ENCODE data around the gene PSRC1.

DNA sequence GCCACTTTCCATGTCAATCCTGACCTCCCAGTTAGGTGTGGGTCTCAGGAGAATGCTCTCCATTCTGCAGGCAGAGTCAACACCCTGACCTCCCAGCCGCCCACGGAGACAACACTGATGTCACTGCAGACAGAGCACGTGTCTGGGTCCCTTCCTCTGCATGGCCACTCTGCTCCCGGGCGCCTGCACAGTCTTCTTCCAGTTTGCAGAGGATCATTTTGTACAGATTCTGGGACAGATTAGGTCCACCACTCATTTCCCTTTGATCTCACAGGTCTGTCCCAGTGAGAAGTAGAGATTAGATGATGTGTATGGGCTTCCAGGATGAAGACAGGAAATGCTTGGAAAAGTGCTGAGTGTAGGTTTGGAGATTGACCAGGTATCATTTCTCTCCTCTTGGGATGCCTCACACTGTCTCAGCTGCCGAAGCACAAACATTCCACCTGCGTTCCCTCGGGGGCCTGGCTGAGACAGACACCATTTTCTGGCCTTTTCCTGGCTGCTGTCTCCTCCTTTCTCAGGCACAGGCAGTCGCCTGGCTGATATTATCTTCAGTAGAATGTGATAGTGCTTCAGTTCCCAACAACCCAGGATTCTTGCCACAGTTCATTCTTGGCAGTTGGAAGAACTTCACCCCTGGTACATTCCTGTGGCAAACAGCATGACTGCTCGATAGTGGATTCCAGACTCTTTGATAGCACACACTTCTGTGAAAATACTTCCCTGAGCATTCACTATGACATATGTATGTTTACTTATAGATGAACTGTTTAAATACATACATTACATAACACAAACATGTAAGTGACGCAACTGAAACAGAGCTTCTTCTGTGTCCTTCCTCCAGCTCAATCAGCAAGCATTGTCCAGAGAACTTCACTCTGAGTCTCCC lies 16.0 kb upstream of the PSRC1 start:
- TF ChIP-seq, protein P1, sequence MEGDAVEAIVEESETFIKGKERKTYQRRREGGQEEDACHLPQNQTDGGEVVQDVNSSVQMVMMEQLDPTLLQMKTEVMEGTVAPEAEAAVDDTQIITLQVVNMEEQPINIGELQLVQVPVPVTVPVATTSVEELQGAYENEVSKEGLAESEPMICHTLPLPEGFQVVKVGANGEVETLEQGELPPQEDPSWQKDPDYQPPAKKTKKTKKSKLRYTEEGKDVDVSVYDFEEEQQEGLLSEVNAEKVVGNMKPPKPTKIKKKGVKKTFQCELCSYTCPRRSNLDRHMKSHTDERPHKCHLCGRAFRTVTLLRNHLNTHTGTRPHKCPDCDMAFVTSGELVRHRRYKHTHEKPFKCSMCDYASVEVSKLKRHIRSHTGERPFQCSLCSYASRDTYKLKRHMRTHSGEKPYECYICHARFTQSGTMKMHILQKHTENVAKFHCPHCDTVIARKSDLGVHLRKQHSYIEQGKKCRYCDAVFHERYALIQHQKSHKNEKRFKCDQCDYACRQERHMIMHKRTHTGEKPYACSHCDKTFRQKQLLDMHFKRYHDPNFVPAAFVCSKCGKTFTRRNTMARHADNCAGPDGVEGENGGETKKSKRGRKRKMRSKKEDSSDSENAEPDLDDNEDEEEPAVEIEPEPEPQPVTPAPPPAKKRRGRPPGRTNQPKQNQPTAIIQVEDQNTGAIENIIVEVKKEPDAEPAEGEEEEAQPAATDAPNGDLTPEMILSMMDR (IDR thresholded peaks at IDR 0.05), result no peak
- TF ChIP-seq POLR2A (IDR thresholded peaks at IDR 0.05) (no peak), POLR2AphosphoS5 (IDR thresholded peaks at IDR 0.05) (no peak)

Data from transverse colon (tissue), 4 donors.